ENCODE measurements around the gene KXD1.

Gene KXD1

DNA sequence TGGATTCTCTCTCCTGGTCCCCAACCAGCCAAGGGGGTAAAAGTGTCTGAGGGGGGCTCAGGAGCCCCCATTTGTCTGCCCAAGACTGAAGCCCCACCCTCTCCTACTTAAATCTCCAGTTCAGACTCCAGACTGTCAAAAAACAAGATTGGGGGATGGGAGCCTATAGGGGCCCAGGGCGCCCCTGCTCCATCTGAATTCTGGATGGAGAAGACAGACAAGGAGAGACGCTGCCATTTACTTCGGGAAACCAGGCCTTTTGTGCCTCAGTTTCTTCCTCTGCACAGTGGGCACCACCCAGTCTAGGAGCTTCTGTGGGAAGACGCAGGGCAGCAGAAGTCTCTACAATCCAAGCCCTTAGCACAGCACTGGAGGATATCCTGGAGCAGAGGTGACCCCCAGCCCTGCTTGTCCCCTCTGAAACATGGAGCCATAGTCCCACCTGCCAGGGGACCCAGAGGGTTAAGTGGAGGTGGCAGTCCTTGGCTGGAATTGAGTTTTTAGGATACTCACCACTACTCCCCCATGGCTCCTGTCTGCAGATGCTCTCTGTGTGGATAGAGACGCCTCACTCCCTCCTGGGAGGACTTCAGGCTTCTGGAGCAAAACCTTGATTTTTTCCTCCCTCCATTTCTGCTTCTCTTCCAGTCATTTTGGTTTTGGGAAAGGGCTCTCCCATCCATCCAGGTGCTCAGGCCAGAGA is 50.6 kb downstream of the KXD1 start:
- Histone ChIP-seq H3K36me3 (ENCODE audit: control insufficient read depth, insufficient read depth, low read length) (no peaks in the 10 kb centered on the region), H3K27me3 (ENCODE audit: control insufficient read depth, insufficient read depth, low read length) (peaks cover 84% of the 10 kb centered on the region), H3K9me3 (ENCODE audit: control insufficient read depth, insufficient read depth, low read length) (no peaks in the 10 kb centered on the region), H3K9ac (ENCODE audit: low read depth, low read length) (no peak overlapping the region), H3K4me3 (ENCODE audit: low read depth, low read length) (peak overlapping the region; percentile 35), H3K4me1 (ENCODE audit: control insufficient read depth, insufficient read depth, low read length) (peaks cover 33% of the 10 kb centered on the region)

DNA sequence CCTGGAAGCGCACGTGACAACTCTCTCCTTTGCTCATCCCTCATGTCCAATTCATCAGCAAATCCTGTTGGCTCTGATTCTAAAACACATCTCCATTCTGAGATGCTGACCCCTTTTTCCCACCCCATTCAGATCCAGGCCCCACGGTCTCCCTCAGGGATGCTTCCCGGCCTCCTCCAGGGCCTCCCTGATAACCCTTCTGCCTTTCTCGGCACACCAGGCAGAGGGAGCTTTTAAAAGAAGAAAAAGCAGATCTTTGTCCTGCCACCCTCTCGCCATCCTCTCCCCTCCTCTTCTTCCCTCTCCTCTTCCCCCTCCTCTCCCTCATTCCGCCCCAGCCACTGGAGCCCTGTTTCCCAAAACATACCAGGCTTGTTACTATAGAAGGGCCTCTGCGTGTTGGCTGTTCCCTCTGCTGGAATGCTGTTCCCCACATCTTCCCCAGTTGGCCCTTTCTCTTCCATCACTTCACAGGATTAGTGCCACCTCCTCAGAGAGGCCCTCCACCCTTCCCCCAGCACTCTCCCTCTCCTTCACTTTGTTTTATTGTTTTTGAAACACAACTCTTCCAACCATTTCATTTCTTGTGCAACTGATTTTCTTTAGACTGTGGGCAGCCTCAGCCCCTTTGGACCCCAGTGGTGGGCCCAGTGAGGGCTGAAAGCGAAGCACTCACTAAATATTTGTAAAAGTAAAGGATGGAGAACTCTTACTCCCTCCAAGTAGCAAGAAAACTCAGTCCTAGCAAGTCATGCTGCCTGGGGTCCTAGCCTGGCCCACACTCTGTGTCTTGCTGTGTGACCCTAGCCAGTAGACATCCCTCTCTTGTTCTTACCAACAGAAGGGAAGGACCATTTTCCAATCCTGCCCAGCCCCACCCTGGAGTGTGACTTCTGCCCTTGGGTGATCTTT is 51.4 kb downstream of the KXD1 start:
- H3K4me3 ChIP-seq (ENCODE audit: low read depth, low read length) = peak overlapping the region; percentile 10
- H3K4me1 ChIP-seq (ENCODE audit: control insufficient read depth, insufficient read depth, low read length) = peaks cover 31% of the 10 kb centered on the region
- H3K27me3 ChIP-seq (ENCODE audit: control insufficient read depth, insufficient read depth, low read length) = peaks cover 86% of the 10 kb centered on the region
- no peaks in the 10 kb centered on the region for H3K36me3 ChIP-seq (ENCODE audit: control insufficient read depth, insufficient read depth, low read length)
- H3K9ac ChIP-seq (ENCODE audit: low read depth, low read length) = no peak overlapping the region
- H3K9me3 ChIP-seq (ENCODE audit: control insufficient read depth, insufficient read depth, low read length) = no peaks in the 10 kb centered on the region

DNA sequence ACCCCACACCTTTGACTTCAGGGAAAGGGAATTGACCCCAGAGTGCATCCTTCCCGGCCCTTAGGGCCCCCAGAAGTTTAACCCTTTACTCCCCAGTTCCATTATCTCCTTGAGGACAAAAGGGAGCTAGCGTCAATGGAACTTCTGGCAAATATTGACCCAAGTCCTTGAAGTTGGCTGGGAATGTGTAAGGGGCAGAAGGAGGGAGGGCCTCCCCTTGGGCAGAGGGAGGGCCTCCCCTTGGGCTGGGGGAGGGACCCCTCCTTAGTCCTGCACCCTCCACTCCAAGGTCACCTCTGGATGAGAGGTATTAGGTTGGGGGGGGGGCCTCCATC is 52.0 kb downstream of the KXD1 start:
- Histone ChIP-seq H3K4me3 (ENCODE audit: low read depth, low read length) (peak overlapping the region; percentile 37), H3K4me1 (ENCODE audit: control insufficient read depth, insufficient read depth, low read length) (peaks cover 26% of the 10 kb centered on the region), H3K9ac (ENCODE audit: low read depth, low read length) (no peak overlapping the region), H3K9me3 (ENCODE audit: control insufficient read depth, insufficient read depth, low read length) (no peaks in the 10 kb centered on the region), H3K36me3 (ENCODE audit: control insufficient read depth, insufficient read depth, low read length) (no peaks in the 10 kb centered on the region), H3K27me3 (ENCODE audit: control insufficient read depth, insufficient read depth, low read length) (peaks cover 86% of the 10 kb centered on the region)

DNA sequence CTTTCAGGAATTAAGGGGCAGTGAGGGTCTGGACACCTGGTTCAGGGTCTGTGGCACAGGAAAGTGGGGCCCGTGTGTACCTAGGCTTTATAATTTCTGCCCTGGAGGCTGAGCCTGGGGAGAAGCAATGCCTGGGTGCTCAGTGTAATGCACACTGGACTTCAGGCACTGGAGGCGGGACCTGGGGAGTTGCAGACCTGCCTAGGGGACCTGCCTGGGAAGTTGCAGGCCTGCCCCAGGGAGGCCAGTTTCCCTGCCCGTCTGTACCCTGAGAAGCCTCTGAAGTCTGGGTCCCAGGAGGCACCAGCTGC is 52.5 kb downstream of the KXD1 start:
- H3K27me3 ChIP-seq (ENCODE audit: control insufficient read depth, insufficient read depth, low read length) = peaks cover 86% of the 10 kb centered on the region

DNA sequence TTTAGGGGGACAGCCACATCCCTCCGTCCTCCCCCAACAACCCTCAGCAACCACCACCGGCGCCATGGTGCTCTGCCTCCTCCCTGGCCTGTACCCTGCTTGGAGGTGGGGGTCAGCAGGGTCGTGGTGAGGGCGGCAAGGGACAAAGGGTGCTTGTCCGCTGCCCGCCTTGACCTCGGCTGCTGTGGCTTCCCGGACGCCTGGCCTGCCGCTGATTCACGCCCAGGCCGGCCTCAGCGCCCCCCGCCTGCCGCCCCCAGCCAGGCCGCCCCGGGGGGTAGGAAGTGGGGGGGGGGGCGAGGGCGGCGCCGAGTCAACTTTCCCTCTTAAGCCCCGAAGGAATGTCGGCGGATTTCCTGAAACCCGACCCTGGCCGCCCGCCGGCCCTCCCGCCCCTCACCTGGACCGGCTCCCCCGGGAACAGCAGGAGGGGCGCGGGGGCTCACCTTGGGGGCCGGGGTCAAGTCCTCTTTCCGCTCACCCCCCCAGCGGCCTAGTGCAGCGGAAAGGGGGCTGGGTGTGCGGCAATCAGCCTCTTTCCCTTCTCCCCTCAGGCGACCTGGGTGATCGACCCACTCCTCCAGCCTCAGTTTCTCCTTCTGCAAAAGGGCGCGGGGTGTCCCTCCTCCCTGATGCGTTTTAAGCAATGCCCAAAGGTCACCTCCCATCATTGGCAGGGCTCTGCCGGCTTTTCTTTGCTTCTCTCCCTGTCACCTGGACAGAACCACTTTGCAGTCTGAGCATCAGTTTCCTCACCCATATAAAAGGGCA is 53.1 kb downstream of the KXD1 start:
- Histone ChIP-seq H3K27me3 (ENCODE audit: control insufficient read depth, insufficient read depth, low read length) (peaks cover 84% of the 10 kb centered on the region), H3K9me3 (ENCODE audit: control insufficient read depth, insufficient read depth, low read length) (no peaks in the 10 kb centered on the region), H3K4me3 (ENCODE audit: low read depth, low read length) (peak overlapping the region; percentile 59), H3K9ac (ENCODE audit: low read depth, low read length) (no peak overlapping the region), H3K36me3 (ENCODE audit: control insufficient read depth, insufficient read depth, low read length) (no peaks in the 10 kb centered on the region), H3K4me1 (ENCODE audit: control insufficient read depth, insufficient read depth, low read length) (peaks cover 24% of the 10 kb centered on the region)

More for the DNA sequence above, 52.5 kb downstream of the KXD1 start:
- Histone ChIP-seq H3K9me3 (ENCODE audit: control insufficient read depth, insufficient read depth, low read length) (no peaks in the 10 kb centered on the region), H3K4me1 (ENCODE audit: control insufficient read depth, insufficient read depth, low read length) (peaks cover 24% of the 10 kb centered on the region), H3K36me3 (ENCODE audit: control insufficient read depth, insufficient read depth, low read length) (no peaks in the 10 kb centered on the region), H3K9ac (ENCODE audit: low read depth, low read length) (no peak overlapping the region), H3K4me3 (ENCODE audit: low read depth, low read length) (peak overlapping the region; percentile 37)

DNA sequence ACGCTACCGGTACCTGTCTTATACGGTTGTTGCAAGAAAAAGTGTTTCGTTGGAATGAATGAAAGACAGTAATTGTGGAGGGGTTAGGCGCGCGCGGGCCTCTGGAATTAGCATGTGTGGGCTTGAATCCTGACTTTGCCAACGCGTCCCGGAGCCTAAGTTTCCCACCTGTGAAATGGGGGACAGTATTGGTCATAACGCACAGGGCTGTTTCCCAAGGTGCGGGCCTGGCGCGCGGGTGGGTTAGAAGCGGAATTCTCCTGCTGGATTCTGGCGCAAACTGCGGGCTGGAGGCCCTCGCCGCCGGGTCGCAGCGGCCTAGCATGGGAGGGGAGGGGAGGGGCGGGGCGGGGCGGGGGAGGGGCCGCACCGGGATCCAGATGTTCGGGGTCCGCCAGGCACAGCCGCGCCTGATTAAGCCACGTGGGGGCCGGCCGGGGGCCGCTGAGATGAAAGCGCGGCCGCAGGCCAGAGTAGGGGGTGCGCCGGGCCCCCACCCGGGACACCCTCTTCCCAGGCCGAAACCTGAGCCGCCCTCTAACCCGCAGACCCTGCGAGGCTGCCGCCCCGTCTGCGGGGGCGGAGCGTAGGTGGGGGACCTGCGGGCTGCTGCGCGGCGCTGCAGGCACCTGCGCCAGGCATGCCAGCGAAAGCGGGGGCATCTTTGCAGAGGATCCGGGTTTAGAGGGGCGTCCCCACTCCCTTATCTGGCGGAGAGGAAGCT is 53.8 kb downstream of the KXD1 start:
- H3K4me1 ChIP-seq (ENCODE audit: control insufficient read depth, insufficient read depth, low read length) = peaks cover 24% of the 10 kb centered on the region
- no peaks in the 10 kb centered on the region for H3K36me3 ChIP-seq (ENCODE audit: control insufficient read depth, insufficient read depth, low read length)
- peak overlapping the region; percentile 59 for H3K4me3 ChIP-seq (ENCODE audit: low read depth, low read length)
- H3K9ac ChIP-seq (ENCODE audit: low read depth, low read length) = no peak overlapping the region
- H3K27me3 ChIP-seq (ENCODE audit: control insufficient read depth, insufficient read depth, low read length) = peaks cover 79% of the 10 kb centered on the region
- H3K9me3 ChIP-seq (ENCODE audit: control insufficient read depth, insufficient read depth, low read length) = no peaks in the 10 kb centered on the region

DNA sequence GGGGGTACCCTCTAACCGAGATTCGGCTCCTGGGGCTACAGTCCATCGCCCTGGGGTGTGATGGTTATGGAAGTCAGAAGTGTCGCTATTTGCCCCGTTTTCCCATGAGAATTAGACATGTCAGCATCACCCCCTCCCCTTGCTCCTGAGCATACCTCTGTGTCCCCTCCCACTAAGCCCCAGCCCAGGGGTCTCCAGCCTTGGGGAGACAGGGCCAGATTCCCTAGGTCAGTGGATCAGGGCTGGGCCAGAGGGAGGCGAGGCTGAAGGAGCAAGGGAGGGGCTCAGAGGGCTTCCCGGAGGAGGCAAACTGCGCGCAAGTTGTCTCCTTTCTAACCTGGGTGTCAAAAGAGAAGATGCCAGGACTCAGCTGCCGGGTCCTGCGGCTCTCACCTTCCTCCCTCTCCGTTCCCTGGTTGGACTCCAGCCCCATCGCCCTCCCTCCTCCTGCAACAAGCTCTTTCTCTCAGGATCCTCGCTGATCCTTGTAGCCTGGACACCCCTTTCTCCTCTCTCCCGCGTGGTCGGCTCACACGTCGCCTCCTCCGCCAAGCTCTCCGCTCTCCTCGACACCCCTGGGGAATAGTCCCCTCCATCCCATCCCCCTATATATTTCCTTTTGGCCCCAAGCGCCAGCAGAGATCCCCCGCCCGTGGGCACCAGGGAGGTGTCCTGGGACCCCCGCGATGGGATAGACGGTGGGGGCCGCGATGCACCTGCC is 54.5 kb downstream of the KXD1 start:
- Histone ChIP-seq H3K36me3 (ENCODE audit: control insufficient read depth, insufficient read depth, low read length) (no peaks in the 10 kb centered on the region), H3K4me3 (ENCODE audit: low read depth, low read length) (peak overlapping the region; percentile 58), H3K9ac (ENCODE audit: low read depth, low read length) (no peak overlapping the region), H3K27me3 (ENCODE audit: control insufficient read depth, insufficient read depth, low read length) (peaks cover 76% of the 10 kb centered on the region), H3K9me3 (ENCODE audit: control insufficient read depth, insufficient read depth, low read length) (no peaks in the 10 kb centered on the region), H3K4me1 (ENCODE audit: control insufficient read depth, insufficient read depth, low read length) (peaks cover 24% of the 10 kb centered on the region)

DNA sequence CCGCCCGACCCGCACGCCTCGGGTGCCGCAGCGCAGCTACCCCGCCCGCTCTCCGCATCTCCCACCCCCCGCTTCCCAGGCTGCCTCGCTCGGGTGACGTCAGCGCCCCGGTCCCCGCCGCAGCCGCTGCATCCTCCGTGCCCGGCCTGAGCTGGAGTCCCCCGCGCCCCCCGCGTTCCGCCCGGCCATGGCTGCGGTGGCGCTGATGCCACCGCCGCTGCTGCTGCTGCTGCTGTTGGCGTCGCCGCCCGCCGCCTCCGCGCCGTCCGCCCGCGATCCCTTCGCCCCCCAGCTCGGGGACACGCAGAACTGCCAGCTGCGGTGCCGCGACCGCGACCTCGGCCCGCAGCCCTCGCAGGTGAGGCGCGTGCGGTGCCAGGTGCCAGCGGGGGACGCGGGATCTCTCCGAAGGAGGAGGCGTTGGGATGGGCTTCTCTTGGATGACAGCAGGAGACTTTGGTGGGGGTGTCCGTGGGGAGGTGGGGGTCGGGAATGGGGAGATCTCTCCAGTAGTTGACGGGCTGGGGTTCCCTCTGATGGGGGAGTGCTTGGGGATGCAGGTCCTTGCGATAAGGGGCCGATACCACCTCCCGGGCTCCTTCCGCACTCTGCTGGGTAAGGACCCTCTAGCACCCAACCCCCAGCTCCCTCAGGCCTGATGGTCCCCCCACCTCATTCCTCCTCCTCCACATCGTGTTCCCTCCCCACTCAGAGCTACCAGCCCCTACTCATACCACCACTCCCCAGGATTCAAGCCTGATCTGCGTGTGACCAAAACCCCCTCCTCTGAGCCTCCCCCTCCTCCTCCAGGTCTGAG is 55.3 kb downstream of the KXD1 start, which contains the start of gene TMEM59L:
Gene TMEM59L, plus strand, starts transcription at position 99 of the 817 bp plus-strand sequence. Its CDS starts 89 bp downstream, at position 188.
- Histone ChIP-seq H3K4me3 (ENCODE audit: low read depth, low read length) (peak within 1 kb of the TSS; percentile 58), H3K9ac (ENCODE audit: low read depth, low read length) (no peak within 1 kb of the TSS), H3K4me1 (ENCODE audit: control insufficient read depth, insufficient read depth, low read length) (peaks cover 23% of the 10 kb centered on the region), H3K27me3 (ENCODE audit: control insufficient read depth, insufficient read depth, low read length) (peaks cover 69% of the 10 kb centered on the region), H3K36me3 (ENCODE audit: control insufficient read depth, insufficient read depth, low read length) (no peaks in the 10 kb centered on the region), H3K9me3 (ENCODE audit: control insufficient read depth, insufficient read depth, low read length) (no peaks in the 10 kb centered on the region)

DNA sequence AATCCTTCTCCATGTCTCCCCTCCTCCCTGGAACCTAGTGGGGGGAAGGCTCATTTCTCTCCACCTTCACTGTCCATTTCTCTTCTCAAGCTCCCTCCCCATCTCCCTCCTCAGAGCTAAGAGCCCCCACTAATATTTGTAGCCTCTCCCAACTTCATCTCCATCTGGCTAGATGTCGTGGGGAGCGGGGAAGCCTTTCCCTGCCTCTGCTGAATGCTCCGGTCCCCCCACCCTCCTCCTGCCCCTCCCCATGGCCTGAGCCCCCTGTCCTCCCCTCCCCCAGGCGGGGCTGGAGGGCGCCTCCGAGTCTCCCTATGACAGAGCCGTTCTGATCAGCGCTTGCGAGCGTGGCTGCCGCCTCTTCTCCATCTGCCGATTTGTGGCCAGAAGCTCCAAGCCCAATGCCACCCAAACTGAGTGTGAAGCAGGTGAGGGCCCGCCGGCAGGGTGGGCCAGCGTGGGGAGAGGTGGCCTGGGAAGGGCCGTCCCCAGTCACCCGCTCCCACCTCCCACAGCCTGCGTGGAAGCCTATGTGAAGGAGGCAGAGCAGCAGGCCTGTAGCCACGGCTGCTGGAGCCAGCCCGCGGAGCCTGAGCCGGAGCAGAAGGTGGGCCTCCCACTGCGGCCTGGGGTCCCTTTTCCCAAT is 56.0 kb downstream of the KXD1 start:
- H3K27me3 ChIP-seq (ENCODE audit: control insufficient read depth, insufficient read depth, low read length) = peaks cover 61% of the 10 kb centered on the region
- no peaks in the 10 kb centered on the region for H3K36me3 ChIP-seq (ENCODE audit: control insufficient read depth, insufficient read depth, low read length)
- H3K4me1 ChIP-seq (ENCODE audit: control insufficient read depth, insufficient read depth, low read length) = peaks cover 20% of the 10 kb centered on the region
- H3K4me3 ChIP-seq (ENCODE audit: low read depth, low read length) = peak overlapping the region; percentile 58
- H3K9ac ChIP-seq (ENCODE audit: low read depth, low read length) = no peak overlapping the region
- no peaks in the 10 kb centered on the region for H3K9me3 ChIP-seq (ENCODE audit: control insufficient read depth, insufficient read depth, low read length)

DNA sequence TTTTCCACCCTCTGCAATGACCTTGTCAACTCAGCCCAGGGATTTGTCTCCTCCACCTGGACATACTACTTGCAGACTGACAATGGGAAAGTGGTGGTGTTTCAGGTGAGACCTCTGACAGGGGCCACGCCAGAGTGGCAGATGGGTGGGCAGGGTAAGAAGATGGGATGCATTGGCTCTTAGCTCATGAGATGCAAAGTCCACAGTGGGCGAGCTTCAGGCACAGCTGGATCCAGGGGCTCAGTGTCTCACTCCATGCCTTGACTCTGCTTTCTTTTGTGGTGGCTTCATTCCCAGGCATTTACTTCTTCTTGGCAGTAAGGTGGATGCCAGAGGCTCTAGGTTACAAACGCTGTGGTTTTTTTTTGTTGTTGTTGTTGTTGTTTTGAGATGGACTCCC is 58.4 kb downstream of the KXD1 start:
- Histone ChIP-seq H3K4me3 (ENCODE audit: low read depth, low read length) (no peak overlapping the region), H3K4me1 (ENCODE audit: control insufficient read depth, insufficient read depth, low read length) (peaks cover 7% of the 10 kb centered on the region), H3K9ac (ENCODE audit: low read depth, low read length) (no peak overlapping the region), H3K27me3 (ENCODE audit: control insufficient read depth, insufficient read depth, low read length) (peaks cover 41% of the 10 kb centered on the region), H3K9me3 (ENCODE audit: control insufficient read depth, insufficient read depth, low read length) (no peaks in the 10 kb centered on the region), H3K36me3 (ENCODE audit: control insufficient read depth, insufficient read depth, low read length) (no peaks in the 10 kb centered on the region)
